ENCODE data around the gene MDFIC. TPM values are rescaled to one million over a fixed set of nuclear protein-coding genes. Genes with fewer than 3 reads are reported as not detected.

Gene MDFIC
- total RNA-seq, 2 donors from 2014 or later, result 22.9 to 29.3 TPM

- ATAC-seq (ENCODE audit: insufficient number of reproducible peaks, low FRiP score, low read depth), result no peak
Measured at GRCh38 chr7:115024276-115024675, 102.4 kb downstream of the MDFIC start.

GRCh38 chr7:115032715-115033703 lies 111.1 kb downstream of the MDFIC start:
- H3K27ac ChIP-seq, result no peak overlapping the region
- H3K36me3 ChIP-seq, result no peaks in the 10 kb centered on the region
- ATAC-seq (ENCODE audit: insufficient number of reproducible peaks, low FRiP score, low read depth) (no peak), DNase-seq (ENCODE audit: low spot score) (no peak)
- H3K9me3 ChIP-seq, result no peaks in the 10 kb centered on the region
- no peaks in the 10 kb centered on the region for H3K27me3 ChIP-seq (replicated peaks; ENCODE audit: insufficient read depth)
- H3K4me3 ChIP-seq, result no peak overlapping the region
- no peak for TF ChIP-seq CTCF (IDR thresholded peaks at IDR 0.05)
- no peaks in the 10 kb centered on the region for H3K4me1 ChIP-seq (ENCODE audit: control insufficient read depth in 1 of 2, low read depth in 2 of 2)

More at GRCh38 chr7:115024276-115024675, 102.4 kb downstream of the MDFIC start:
- TF ChIP-seq CTCF (IDR thresholded peaks at IDR 0.05), result no peak
- Histone ChIP-seq H3K4me3 (no peak overlapping the region), H3K27me3 (replicated peaks; ENCODE audit: insufficient read depth) (no peaks in the 10 kb centered on the region), H3K27ac (no peak overlapping the region), H3K36me3 (no peaks in the 10 kb centered on the region), H3K9me3 (no peaks in the 10 kb centered on the region), H3K4me1 (ENCODE audit: control insufficient read depth in 1 of 2, low read depth in 2 of 2) (no peaks in the 10 kb centered on the region)
- DNase-seq (ENCODE audit: low spot score), result no peak

- no peak overlapping the region for H3K27ac ChIP-seq
- TF ChIP-seq CTCF (IDR thresholded peaks at IDR 0.05), result no peak
- H3K9me3 ChIP-seq, result no peaks in the 10 kb centered on the region
- no peak for DNase-seq (ENCODE audit: low spot score)
- no peak overlapping the region for H3K4me3 ChIP-seq
- no peaks in the 10 kb centered on the region for H3K4me1 ChIP-seq (ENCODE audit: control insufficient read depth in 1 of 2, low read depth in 2 of 2)
- H3K27me3 ChIP-seq (replicated peaks; ENCODE audit: insufficient read depth), result no peaks in the 10 kb centered on the region
- H3K36me3 ChIP-seq, result no peaks in the 10 kb centered on the region
- ATAC-seq (ENCODE audit: insufficient number of reproducible peaks, low FRiP score, low read depth), result no peak
Measured at GRCh38 chr7:115033917-115034459, 112.1 kb downstream of the MDFIC start.

GRCh38 chr7:115034515-115034914 lies 112.6 kb downstream of the MDFIC start:
- no peaks in the 10 kb centered on the region for H3K36me3 ChIP-seq
- no peak for TF ChIP-seq CTCF (IDR thresholded peaks at IDR 0.05)
- H3K4me3 ChIP-seq, result no peak overlapping the region
- no peak for DNase-seq (ENCODE audit: low spot score)
- H3K27me3 ChIP-seq (replicated peaks; ENCODE audit: insufficient read depth), result no peaks in the 10 kb centered on the region
- H3K9me3 ChIP-seq, result no peaks in the 10 kb centered on the region
- H3K4me1 ChIP-seq (ENCODE audit: control insufficient read depth in 1 of 2, low read depth in 2 of 2), result no peaks in the 10 kb centered on the region
- no peak overlapping the region for H3K27ac ChIP-seq
- no peak for ATAC-seq (ENCODE audit: insufficient number of reproducible peaks, low FRiP score, low read depth)

- Histone ChIP-seq H3K4me1 (ENCODE audit: control insufficient read depth in 1 of 2, low read depth in 2 of 2) (no peaks in the 10 kb centered on the region), H3K27me3 (replicated peaks; ENCODE audit: insufficient read depth) (no peaks in the 10 kb centered on the region), H3K36me3 (no peaks in the 10 kb centered on the region), H3K9me3 (no peaks in the 10 kb centered on the region), H3K4me3 (no peak overlapping the region), H3K27ac (no peak overlapping the region)
- DNase-seq (ENCODE audit: low spot score) (no peak), ATAC-seq (ENCODE audit: insufficient number of reproducible peaks, low FRiP score, low read depth) (no peak)
- TF ChIP-seq CTCF (IDR thresholded peaks at IDR 0.05), result no peak
Measured at GRCh38 chr7:115037128-115037802, 115.4 kb downstream of the MDFIC start.
